ENCODE results near the gene SLC19A1. TPM values are rescaled to one million over a fixed set of nuclear protein-coding genes. Genes with fewer than 3 reads are reported as not detected.
A peak's percentile ranks its signal among the peaks of the same experiment; 100 is the strongest.

Gene SLC19A1
- total and polyA plus RNA-seq, 8 donors: 2.9 to 23.3 (median 5.3) TPM

GRCh38 chr21:45584786-45585185 lies 42.5 kb upstream of the SLC19A1 start:
- WGBS, 5 donors: 75 to 88% (median 76%) methylated on average over 4 of the region's 4 CpGs
- intact Hi-C loops (cut with DNase I; ENCODE audit: low total_unique reads): no loop called here
- Histone ChIP-seq H3K9me3 (peaks cover 18 to 39% (median 36%) of the 10 kb centered on the region in 4 donors), H3K36me3 (no peaks in the 10 kb centered on the region), H3K27me3 (peaks cover 0 to 57% (median 11%) of the 10 kb centered on the region in 3 donors), H3K4me3 (no peak overlapping the region), H3K27ac (no peak overlapping the region), H3K4me1 (peaks cover 1 to 3% (median 2%) of the 10 kb centered on the region in 4 donors)
- DNase-seq: peak in 1 of 2 donors; percentile 10
- TF ChIP-seq CTCF (IDR thresholded peaks at IDR 0.05) (no peak), POLR2AphosphoS5 (IDR thresholded peaks at IDR 0.05) (no peak), EP300 (IDR thresholded peaks at IDR 0.05) (no peak), POLR2A (IDR thresholded peaks at IDR 0.05) (no peak)

GRCh38 chr21:45583831-45584509 lies 41.7 kb upstream of the SLC19A1 start:
- H3K36me3 ChIP-seq: no peaks in the 10 kb centered on the region
- TF ChIP-seq POLR2AphosphoS5 (IDR thresholded peaks at IDR 0.05) (no peak), POLR2A (IDR thresholded peaks at IDR 0.05) (no peak), CTCF (IDR thresholded peaks at IDR 0.05) (no peak), EP300 (IDR thresholded peaks at IDR 0.05) (no peak)
- intact Hi-C loops (cut with DNase I; ENCODE audit: low total_unique reads): no loop called here
- no peaks in the 10 kb centered on the region for H3K4me1 ChIP-seq
- 65 to 77% (median 70%) methylated on average over 7 to 10 of the region's 10 CpGs for WGBS, 5 donors
- H3K9me3 ChIP-seq: peaks cover 18 to 39% (median 35%) of the 10 kb centered on the region in 4 donors
- H3K4me3 ChIP-seq: no peak overlapping the region
- peaks cover 0 to 57% (median 5%) of the 10 kb centered on the region in 3 donors for H3K27me3 ChIP-seq
- peak in 1 of 2 donors; percentile 2 for DNase-seq
- H3K27ac ChIP-seq: no peak overlapping the region

GRCh38 chr21:45582128-45582527 lies 39.9 kb upstream of the SLC19A1 start:
- Histone ChIP-seq H3K4me3 (no peak overlapping the region), H3K36me3 (no peaks in the 10 kb centered on the region), H3K4me1 (no peaks in the 10 kb centered on the region), H3K9me3 (peaks cover 18 to 30% (median 22%) of the 10 kb centered on the region in 4 donors), H3K27ac (no peak overlapping the region), H3K27me3 (peaks cover 0 to 45% (median 8%) of the 10 kb centered on the region in 3 donors)
- WGBS, 5 donors: 68 to 76% (median 73%) methylated on average over 5 of the region's 5 CpGs
- peak in 1 of 2 donors; percentile 11 for DNase-seq
- TF ChIP-seq EP300 (IDR thresholded peaks at IDR 0.05) (no peak), POLR2AphosphoS5 (IDR thresholded peaks at IDR 0.05) (no peak), CTCF (IDR thresholded peaks at IDR 0.05) (no peak), POLR2A (IDR thresholded peaks at IDR 0.05) (no peak)
- intact Hi-C loops (cut with DNase I; ENCODE audit: low total_unique reads): no loop called here

GRCh38 chr21:45581322-45581712 lies 39.1 kb upstream of the SLC19A1 start:
- TF ChIP-seq CTCF (IDR thresholded peaks at IDR 0.05) (no peak), POLR2A (IDR thresholded peaks at IDR 0.05) (no peak), POLR2AphosphoS5 (IDR thresholded peaks at IDR 0.05) (no peak), EP300 (IDR thresholded peaks at IDR 0.05) (no peak)
- Histone ChIP-seq H3K36me3 (no peaks in the 10 kb centered on the region), H3K4me1 (no peaks in the 10 kb centered on the region), H3K4me3 (no peak overlapping the region), H3K27me3 (peaks cover 0 to 44% (median 8%) of the 10 kb centered on the region in 3 donors), H3K9me3 (peaks cover 10 to 22% (median 13%) of the 10 kb centered on the region in 4 donors), H3K27ac (no peak overlapping the region)
- peak in 1 of 2 donors; percentile 19 for DNase-seq
- intact Hi-C loops (cut with DNase I; ENCODE audit: low total_unique reads): no loop called here
- 84 to 90% (median 86%) methylated on average over 13 of the region's 13 CpGs for WGBS, 5 donors
